ENCODE results near the gene THOC6.

The THOC6 gene

DNA sequence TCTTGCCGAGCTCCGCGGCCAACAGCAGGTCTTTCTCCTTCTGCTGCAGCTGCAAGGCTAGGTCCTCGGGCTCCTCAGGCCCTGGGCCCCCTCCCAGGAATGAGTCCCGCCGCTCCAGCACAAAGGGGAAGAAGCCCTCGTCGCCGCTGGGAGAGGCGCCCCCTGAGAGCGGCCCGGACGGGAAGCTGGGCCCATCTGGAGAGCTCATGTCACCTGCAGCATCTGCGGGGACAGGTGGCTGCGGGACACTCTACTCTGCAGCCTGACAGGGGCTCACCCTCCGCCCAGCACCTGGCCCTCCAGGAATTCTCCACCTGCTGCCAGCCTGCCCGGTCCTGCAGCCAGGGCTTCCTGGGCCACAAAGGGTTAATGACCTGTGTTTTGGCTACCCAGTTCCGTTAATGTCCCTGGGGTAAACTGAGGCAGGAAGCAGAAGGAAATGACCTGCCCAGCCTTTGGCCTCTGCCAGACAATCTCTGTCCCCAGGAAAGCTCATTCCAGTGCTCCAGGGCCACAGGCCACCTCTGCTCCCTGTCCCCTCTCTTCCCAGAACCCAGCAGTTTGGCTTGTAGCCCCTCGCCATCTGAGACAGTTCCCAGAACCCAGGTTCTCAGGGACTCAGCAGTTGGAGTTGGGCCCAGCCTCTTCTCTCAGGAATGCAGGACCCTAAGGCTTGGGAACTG lies 11.6 kb downstream of the THOC6 start:
- Histone ChIP-seq H3K36me3 (ENCODE audit: low read depth) (no peaks in the 10 kb centered on the region), H3K27me3 (ENCODE audit: insufficient read depth, poor library complexity, severe bottlenecking) (peaks cover 34% of the 10 kb centered on the region), H3K4me1 (ENCODE audit: insufficient read depth, poor library complexity, severe bottlenecking) (no peaks in the 10 kb centered on the region), H3K9me3 (ENCODE audit: severe bottlenecking) (no peaks in the 10 kb centered on the region), H3K4me3 (ENCODE audit: severe bottlenecking) (no peak overlapping the region), H3K27ac (ENCODE audit: poor library complexity, severe bottlenecking) (no peak overlapping the region)
- no peak for ATAC-seq (ENCODE audit: low read depth)
- DNase-seq (ENCODE audit: low spot score) = no peak
- TF ChIP-seq, protein P1, sequence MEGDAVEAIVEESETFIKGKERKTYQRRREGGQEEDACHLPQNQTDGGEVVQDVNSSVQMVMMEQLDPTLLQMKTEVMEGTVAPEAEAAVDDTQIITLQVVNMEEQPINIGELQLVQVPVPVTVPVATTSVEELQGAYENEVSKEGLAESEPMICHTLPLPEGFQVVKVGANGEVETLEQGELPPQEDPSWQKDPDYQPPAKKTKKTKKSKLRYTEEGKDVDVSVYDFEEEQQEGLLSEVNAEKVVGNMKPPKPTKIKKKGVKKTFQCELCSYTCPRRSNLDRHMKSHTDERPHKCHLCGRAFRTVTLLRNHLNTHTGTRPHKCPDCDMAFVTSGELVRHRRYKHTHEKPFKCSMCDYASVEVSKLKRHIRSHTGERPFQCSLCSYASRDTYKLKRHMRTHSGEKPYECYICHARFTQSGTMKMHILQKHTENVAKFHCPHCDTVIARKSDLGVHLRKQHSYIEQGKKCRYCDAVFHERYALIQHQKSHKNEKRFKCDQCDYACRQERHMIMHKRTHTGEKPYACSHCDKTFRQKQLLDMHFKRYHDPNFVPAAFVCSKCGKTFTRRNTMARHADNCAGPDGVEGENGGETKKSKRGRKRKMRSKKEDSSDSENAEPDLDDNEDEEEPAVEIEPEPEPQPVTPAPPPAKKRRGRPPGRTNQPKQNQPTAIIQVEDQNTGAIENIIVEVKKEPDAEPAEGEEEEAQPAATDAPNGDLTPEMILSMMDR (IDR thresholded peaks at IDR 0.05; ENCODE audit: poor library complexity, severe bottlenecking) = no peak

GRCh38 chr16:3035972-3036725 lies 12.3 kb downstream of the THOC6 start:
- TF ChIP-seq, protein P1 (IDR thresholded peaks at IDR 0.05; ENCODE audit: poor library complexity, severe bottlenecking) = no peak
- Histone ChIP-seq H3K4me1 (ENCODE audit: insufficient read depth, poor library complexity, severe bottlenecking) (no peaks in the 10 kb centered on the region), H3K27ac (ENCODE audit: poor library complexity, severe bottlenecking) (no peak overlapping the region), H3K27me3 (ENCODE audit: insufficient read depth, poor library complexity, severe bottlenecking) (peaks cover 34% of the 10 kb centered on the region), H3K4me3 (ENCODE audit: severe bottlenecking) (peak overlapping the region; percentile 24), H3K9me3 (ENCODE audit: severe bottlenecking) (no peaks in the 10 kb centered on the region), H3K36me3 (ENCODE audit: low read depth) (no peaks in the 10 kb centered on the region)
- no peak for ATAC-seq (ENCODE audit: low read depth)
- no peak for DNase-seq (ENCODE audit: low spot score)

- H3K4me3 ChIP-seq (ENCODE audit: severe bottlenecking) = peak within 1 kb of the TSS; percentile 24
- DNase-seq (ENCODE audit: low spot score) (no peak), ATAC-seq (ENCODE audit: low read depth) (peak; percentile 15; the same call in 1 of the 3 replicates)
- H3K27ac ChIP-seq (ENCODE audit: poor library complexity, severe bottlenecking) = no peak within 1 kb of the TSS
- no peaks in the 10 kb centered on the region for H3K9me3 ChIP-seq (ENCODE audit: severe bottlenecking)
- TF ChIP-seq, protein P1 (IDR thresholded peaks at IDR 0.05; ENCODE audit: poor library complexity, severe bottlenecking) = no peak
- no peaks in the 10 kb centered on the region for H3K4me1 ChIP-seq (ENCODE audit: insufficient read depth, poor library complexity, severe bottlenecking)
- H3K36me3 ChIP-seq (ENCODE audit: low read depth) = no peaks in the 10 kb centered on the region
- H3K27me3 ChIP-seq (ENCODE audit: insufficient read depth, poor library complexity, severe bottlenecking) = peaks cover 33% of the 10 kb centered on the region
Observed at GRCh38 chr16:3036726-3037315, 13.0 kb downstream of the THOC6 start, which contains the start of gene BICDL2. TSS of gene BICDL2 (minus strand) at chr16:3036944. CDS start at chr16:3035496, 1,448 bp downstream.

- no peak overlapping the region for H3K4me3 ChIP-seq (ENCODE audit: severe bottlenecking)
- no peaks in the 10 kb centered on the region for H3K9me3 ChIP-seq (ENCODE audit: severe bottlenecking)
- DNase-seq (ENCODE audit: low spot score) (no peak), ATAC-seq (ENCODE audit: low read depth) (peak; percentile 66)
- TF ChIP-seq, protein P1 (IDR thresholded peaks at IDR 0.05; ENCODE audit: poor library complexity, severe bottlenecking) = no peak
- H3K27me3 ChIP-seq (ENCODE audit: insufficient read depth, poor library complexity, severe bottlenecking) = peaks cover 29% of the 10 kb centered on the region
- no peaks in the 10 kb centered on the region for H3K36me3 ChIP-seq (ENCODE audit: low read depth)
- no peaks in the 10 kb centered on the region for H3K4me1 ChIP-seq (ENCODE audit: insufficient read depth, poor library complexity, severe bottlenecking)
- no peak overlapping the region for H3K27ac ChIP-seq (ENCODE audit: poor library complexity, severe bottlenecking)
Observed at GRCh38 chr16:3038256-3038655, 14.4 kb downstream of the THOC6 start.
